Activated CD8-positive, alpha-beta memory T cell treated with anti-CD3 and anti-CD28 coated beads, Interleukin-2, amount 50 U/mL, for 1 hour (primary cell): Measurements from ENCODE around the gene FOXJ1.

Source experiments
- DNase-seq: peaks from one replicate; pipeline ENCODE4 v3.0.0-alpha.2; 2020; ENCODE audit errors: extremely low read depth

The FOXJ1 gene

GRCh38 chr17:76091526-76092286, 49.3 kb downstream of the FOXJ1 start:
- DNase-seq, result no peak

GRCh38 chr17:76090517-76091129, 50.4 kb downstream of the FOXJ1 start:
- DNase-seq, result no peak

- no peak for DNase-seq
Observed at GRCh38 chr17:76089680-76090516, 51.1 kb downstream of the FOXJ1 start.

GRCh38 chr17:76088868-76089576, 52.0 kb downstream of the FOXJ1 start:
- no peak for DNase-seq

- no peak for DNase-seq
Observed at GRCh38 chr17:76088041-76088867, 52.8 kb downstream of the FOXJ1 start.

- no peak for DNase-seq
Observed at GRCh38 chr17:76087531-76087930, 53.5 kb downstream of the FOXJ1 start.

- no peak for DNase-seq
Observed at GRCh38 chr17:76086384-76086783, 54.7 kb downstream of the FOXJ1 start.
